Pancreas (tissue), 10 donors: ENCODE data around the gene MFAP3. TPM values are rescaled to one million over a fixed set of nuclear protein-coding genes. Genes with fewer than 3 reads are reported as not detected.
A peak's percentile ranks its signal among the peaks of the same experiment; 100 is the strongest.

ENCODE experiments used
- ATAC-seq, 4 donors: fragments of 200-7000 bp; cut with Tn5 transposase; one replicate each; pipeline versions ENCODE4 v1.8.0 to v1.9.1; 2020; ENCODE audit warnings: mild to moderate bottlenecking in 4 of 4, moderate library complexity in 4 of 4
- DNase-seq, 6 donors: peaks; one replicate each; pipeline ENCODE4 v3.0.0-alpha.2; 2020
- FAIRE-seq: peaks from 2 replicates; lab custom pipeline; 2012; peaks lifted over from hg19 to GRCh38; lab: Jason Lieb, UNC
- H3K27ac ChIP-seq, 4 donors: fragments of 200-600 bp; sonication (generic); 1 replicate in 3 of 4; 2 replicates in 1 of 4; pipeline versions ENCODE4 v1.5.0 to v1.8.0; 2020
- H3K27me3 ChIP-seq, 4 donors: fragments of 200-600 bp; one replicate each; pipeline ENCODE4 v1.8.0; 2021
- H3K36me3 ChIP-seq, 3 donors: fragments of 200-600 bp; sonication (generic) in 1 of 3; one replicate each; pipeline versions ENCODE4 v1.5.0 to v1.8.0; 2020 to 2021
- H3K4me1 ChIP-seq, 3 donors: fragments of 200-600 bp; one replicate each; pipeline ENCODE4 v1.8.0; 2021
- H3K4me3 ChIP-seq, 4 donors: fragments of 200-600 bp; sonication (generic) in 2 of 4; one replicate each; pipeline versions ENCODE4 v1.5.0 to v1.8.0; 2020 to 2021
- H3K9me3 ChIP-seq, 4 donors: fragments of 200-600 bp; one replicate each; pipeline ENCODE4 v1.8.0; 2021
- WGBS, 2 donors: extraction: QIAGEN DNeasy Blood & Tissue Kit; methylation state at CpG; one replicate each; pipeline ENCODE4 v1.1.7; 2013; 5-methylcytosine and 5-hydroxymethylcytosine counted together
- intact Hi-C, 3 donors: fragments of 100-400 bp; cut with DNase I; formaldehyde crosslinking; loops; one replicate each; pipeline versions ENCODE4 v1.11.1 to v1.14.2; 2022
- polyA plus RNA-seq, 2 donors: library from polyadenylated mRNA; stranded (reverse); fragments of 200-250 nt; gene quantifications; one replicate each; pipeline ENCODE4 v1.2.3, GENCODE V29; 2013
- total RNA-seq, 6 donors: library from RNA; stranded (reverse); fragmentation: NEBNext Ultra II Directional in 4 of 6; extraction: Animal tissue kit (Norgen Biotek cat#: 25700) in 4 of 6; gene quantifications; one replicate each; pipeline versions ENCODE4 v1.2.1 to v1.2.4, GENCODE V29; 2021 to 2023
- TF ChIP-seq, protein P1 (sequence below), 4 donors: fragments of 200-600 bp; sonication (generic) in 3 of 4; IDR thresholded peaks; one replicate each; pipeline versions ENCODE4 v1.5.0 to v1.8.0; 2021; ENCODE audit warnings: antibody characterized with exemption in 4 of 4
- donor health status: healthy with polysubstance abuse.
- donor health status: DM: no; HTN: no; CAD: no; lungs with moderate emphysema.
- donor health status: DM: no; HTN: no; CAD: no.
- donor health status: control.
- donor health status: control.
- donor health status: Bipolar disorder and iron deficiency.
- donor health status: DM: yes; HTN: yes; CAD: no.
- donor health status: DM: no; HTN: no; CAD: no.
- donor health status: DM: no; HTN: no; CAD: no.
- donor health status: DM: yes; HTN: yes; CAD: no.

Gene MFAP3
- total RNA-seq (10 to 100 TPM in 3 of 6 donors, 1 to 10 TPM in 3; 7.6 to 16.3 (median 9.6) TPM), polyA plus RNA-seq (1 to 10 TPM in 1 of 2 donors, under 1 TPM in 1; 0.99 to 4.3 TPM)

DNA sequence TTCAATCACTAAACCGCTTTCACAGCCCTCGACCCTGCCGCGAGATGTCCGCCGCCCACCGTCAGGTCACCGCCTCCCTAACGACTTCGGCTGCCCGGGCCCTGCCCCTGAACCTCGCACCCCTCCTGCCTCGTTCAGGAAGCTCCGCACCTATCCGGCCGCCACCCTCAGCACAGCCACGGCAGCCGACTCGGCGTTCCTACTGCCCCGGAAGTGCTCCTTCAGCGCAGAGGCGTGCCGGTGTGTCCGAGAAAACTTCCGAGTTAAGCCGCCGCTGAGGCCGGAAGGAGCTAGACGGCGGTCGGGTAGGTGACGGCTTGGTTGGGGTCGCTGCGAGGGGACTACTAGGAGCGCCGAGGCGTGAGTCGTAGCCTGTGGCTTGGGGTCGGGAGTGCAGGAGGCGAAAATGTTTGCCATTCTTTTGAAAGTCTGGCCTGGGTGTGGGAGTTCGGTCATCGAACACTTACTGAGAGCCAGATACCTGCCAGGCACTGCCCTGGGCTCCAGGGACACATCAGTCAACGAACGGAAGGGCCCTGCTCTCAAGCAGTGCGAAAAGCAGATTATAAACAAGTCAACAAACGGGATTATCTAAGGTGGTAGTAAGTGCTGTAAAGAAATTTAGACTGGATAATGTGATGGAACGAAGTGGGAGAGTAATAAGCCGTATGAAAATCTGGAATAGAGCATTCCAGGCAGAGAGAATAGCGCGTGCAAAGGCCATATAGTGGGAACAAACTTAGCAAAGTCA, at the start of gene MFAP3, which contains the start of gene FAM114A2:
Gene MFAP3, plus strand, starts transcription at position 261 of the 751 bp plus-strand sequence. CDS start 10,756 bp downstream, outside the sequence.
Gene FAM114A2, minus strand, starts transcription at position 204 of the 751 bp plus-strand sequence. CDS start 3,957 bp downstream, outside the sequence.
- peak; percentile 83 to 96 (median 88) for DNase-seq
- Histone ChIP-seq H3K9me3 (no peaks in the 10 kb centered on the region), H3K36me3 (no peaks in the 10 kb centered on the region), H3K27ac (peak within 1 kb of the TSS; percentile 72 to 81 (median 76)), H3K4me3 (peak within 1 kb of the TSS; percentile 76 to 89 (median 82)), H3K4me1 (peaks cover 8 to 30% (median 14%) of the 10 kb centered on the region in 3 donors), H3K27me3 (no peaks in the 10 kb centered on the region)
- no peak for FAIRE-seq
- intact Hi-C loops, result no loop called here
- ATAC-seq, result peak; percentile 99 to 100 (median 100)
- TF ChIP-seq, protein P1, sequence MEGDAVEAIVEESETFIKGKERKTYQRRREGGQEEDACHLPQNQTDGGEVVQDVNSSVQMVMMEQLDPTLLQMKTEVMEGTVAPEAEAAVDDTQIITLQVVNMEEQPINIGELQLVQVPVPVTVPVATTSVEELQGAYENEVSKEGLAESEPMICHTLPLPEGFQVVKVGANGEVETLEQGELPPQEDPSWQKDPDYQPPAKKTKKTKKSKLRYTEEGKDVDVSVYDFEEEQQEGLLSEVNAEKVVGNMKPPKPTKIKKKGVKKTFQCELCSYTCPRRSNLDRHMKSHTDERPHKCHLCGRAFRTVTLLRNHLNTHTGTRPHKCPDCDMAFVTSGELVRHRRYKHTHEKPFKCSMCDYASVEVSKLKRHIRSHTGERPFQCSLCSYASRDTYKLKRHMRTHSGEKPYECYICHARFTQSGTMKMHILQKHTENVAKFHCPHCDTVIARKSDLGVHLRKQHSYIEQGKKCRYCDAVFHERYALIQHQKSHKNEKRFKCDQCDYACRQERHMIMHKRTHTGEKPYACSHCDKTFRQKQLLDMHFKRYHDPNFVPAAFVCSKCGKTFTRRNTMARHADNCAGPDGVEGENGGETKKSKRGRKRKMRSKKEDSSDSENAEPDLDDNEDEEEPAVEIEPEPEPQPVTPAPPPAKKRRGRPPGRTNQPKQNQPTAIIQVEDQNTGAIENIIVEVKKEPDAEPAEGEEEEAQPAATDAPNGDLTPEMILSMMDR (IDR thresholded peaks at IDR 0.05), result no peak
- 0% methylated on average over 51 of the region's 51 CpGs for WGBS, 2 donors

DNA sequence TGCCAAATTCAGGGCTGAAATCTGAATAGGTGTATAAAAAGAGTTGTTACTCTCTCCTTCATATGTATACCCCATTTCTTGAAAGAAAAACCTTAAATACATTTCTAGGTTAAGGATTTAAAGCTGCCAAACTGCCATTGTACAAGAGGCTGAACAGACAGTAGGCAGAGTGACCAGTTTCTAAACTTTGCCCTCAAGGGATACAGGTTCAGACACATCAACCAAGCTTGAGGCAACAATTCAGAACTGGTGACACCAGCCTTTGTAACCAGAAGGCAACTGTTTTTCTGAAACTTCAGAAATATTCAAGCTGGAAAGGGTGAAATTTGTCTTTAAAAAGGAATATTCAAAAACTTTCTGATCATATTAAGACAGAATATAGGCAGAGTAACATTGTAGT, 47.6 kb upstream of the MFAP3 start:
- no peak for ATAC-seq

DNA sequence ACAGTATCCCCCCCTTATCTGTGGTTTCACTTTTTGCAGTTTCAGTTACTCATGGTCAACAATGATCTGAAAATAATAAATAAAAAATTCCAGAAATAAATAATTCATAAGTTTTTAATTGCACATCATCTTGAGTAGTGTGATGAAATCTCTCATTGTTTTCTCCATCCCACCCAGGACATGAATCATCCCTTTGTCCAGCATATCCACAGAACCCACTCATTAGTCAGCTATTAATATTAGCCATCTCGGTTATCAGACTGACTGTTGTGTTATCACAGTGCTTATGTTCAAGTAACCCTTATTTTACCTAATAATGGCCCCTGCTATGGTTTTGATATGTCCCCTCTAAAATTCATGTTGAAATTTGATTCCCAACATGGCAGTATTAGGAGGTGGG, 40.8 kb upstream of the MFAP3 start:
- DNase-seq (no peak), ATAC-seq (no peak), FAIRE-seq (no peak)
- intact Hi-C loops, result no loop called here
- no peak overlapping the region for H3K4me3 ChIP-seq
- WGBS, 2 donors, result 58 to 68% methylated on average over 1 of the region's 1 CpG
- TF ChIP-seq, protein P1 (IDR thresholded peaks at IDR 0.05), result no peak
- H3K9me3 ChIP-seq, result no peaks in the 10 kb centered on the region
- H3K27me3 ChIP-seq, result no peaks in the 10 kb centered on the region
- peaks cover 0 to under 1% (median 0%) of the 10 kb centered on the region in 3 donors for H3K36me3 ChIP-seq
- H3K27ac ChIP-seq, result no peak overlapping the region
- peaks cover 0 to 3% (median 0%) of the 10 kb centered on the region in 3 donors for H3K4me1 ChIP-seq

More for the DNA sequence above, 47.6 kb upstream of the MFAP3 start:
- FAIRE-seq (no peak), DNase-seq (no peak)
- no peaks in the 10 kb centered on the region for H3K4me1 ChIP-seq
- H3K27ac ChIP-seq, result no peak overlapping the region
- H3K4me3 ChIP-seq, result no peak overlapping the region
- intact Hi-C loops, result no loop called here
- TF ChIP-seq, protein P1 (IDR thresholded peaks at IDR 0.05), result no peak
- H3K36me3 ChIP-seq, result peaks cover 0 to 11% (median 0%) of the 10 kb centered on the region in 3 donors
- no peaks in the 10 kb centered on the region for H3K27me3 ChIP-seq
- no peaks in the 10 kb centered on the region for H3K9me3 ChIP-seq

DNA sequence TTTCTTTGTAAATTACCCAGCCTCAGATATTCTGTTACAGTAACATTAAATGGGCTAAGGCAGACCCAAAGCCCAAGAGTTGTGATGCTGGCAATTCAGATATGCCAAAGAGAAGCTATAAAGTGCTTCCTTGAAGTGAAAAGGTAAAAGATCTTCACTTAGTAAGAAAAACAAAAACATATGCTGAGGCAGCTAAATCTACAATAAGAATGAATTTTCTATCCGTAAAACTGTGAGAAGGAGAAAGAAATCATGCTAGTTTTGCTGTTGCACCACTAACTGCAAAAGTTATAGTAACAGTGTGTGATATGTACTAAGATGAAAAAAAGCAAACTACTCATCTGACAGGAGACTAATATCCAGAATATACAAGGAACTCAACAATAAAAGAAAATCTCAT, 40.0 kb upstream of the MFAP3 start:
- 97 to 100% methylated on average over 1 of the region's 1 CpG for WGBS, 2 donors

More for the DNA sequence above, 40.0 kb upstream of the MFAP3 start:
- ATAC-seq (no peak), DNase-seq (no peak), FAIRE-seq (no peak)
- Histone ChIP-seq H3K27ac (no peak overlapping the region), H3K36me3 (no peaks in the 10 kb centered on the region), H3K9me3 (no peaks in the 10 kb centered on the region), H3K4me3 (no peak overlapping the region), H3K4me1 (peaks cover 0 to 3% (median 0%) of the 10 kb centered on the region in 3 donors), H3K27me3 (no peaks in the 10 kb centered on the region)
- TF ChIP-seq, protein P1 (IDR thresholded peaks at IDR 0.05), result no peak
- intact Hi-C loops, result no loop called here
